Transverse colon (tissue), 3 donors: ENCODE measurements around the gene CCBE1.

Experiments
- POLR2A ChIP-seq: fragments of 450-650 bp; IDR thresholded peaks from one replicate; pipeline ENCODE4 v1.6.1; 2016; ENCODE audit warnings: antibody characterized with exemption, mild to moderate bottlenecking, moderate library complexity
- TF ChIP-seq, protein P1 (sequence below), 5 experiments: fragments of 200-600 bp in 3 of 5; fragments of 450-650 bp in 2 of 5; sonication (generic) in 3 of 5; IDR thresholded peaks; 1 replicate in 2 of 5; 2 replicates in 3 of 5; pipeline ENCODE4 v1.5.1; 2016 to 2017; ENCODE audit warnings: antibody characterized with exemption in 5 of 5, inconsistent platforms in 3 of 5, mild to moderate bottlenecking in 2 of 5, moderate library complexity in 1 of 5

DNA sequence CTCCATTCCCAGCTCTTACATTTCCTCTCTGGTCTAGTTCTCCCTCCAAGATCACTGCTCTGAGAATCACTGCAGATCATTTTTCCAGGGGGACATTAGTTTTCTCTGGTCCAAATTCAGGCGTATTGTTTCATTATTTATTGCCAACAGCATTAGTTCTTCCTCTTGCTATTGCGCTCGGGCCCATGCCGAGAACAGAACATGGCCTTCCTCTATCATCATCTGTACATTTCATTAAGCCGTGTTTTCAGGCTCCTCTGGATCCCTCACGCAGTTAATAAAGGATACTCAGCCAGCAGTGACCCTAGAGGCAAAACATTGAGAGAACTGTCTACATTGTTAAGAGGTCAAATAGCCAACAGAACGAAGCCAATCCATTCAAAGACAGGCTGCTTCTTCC lies 63.9 kb downstream of the CCBE1 start:
- TF ChIP-seq POLR2A, result no peak
- TF ChIP-seq, protein P1, sequence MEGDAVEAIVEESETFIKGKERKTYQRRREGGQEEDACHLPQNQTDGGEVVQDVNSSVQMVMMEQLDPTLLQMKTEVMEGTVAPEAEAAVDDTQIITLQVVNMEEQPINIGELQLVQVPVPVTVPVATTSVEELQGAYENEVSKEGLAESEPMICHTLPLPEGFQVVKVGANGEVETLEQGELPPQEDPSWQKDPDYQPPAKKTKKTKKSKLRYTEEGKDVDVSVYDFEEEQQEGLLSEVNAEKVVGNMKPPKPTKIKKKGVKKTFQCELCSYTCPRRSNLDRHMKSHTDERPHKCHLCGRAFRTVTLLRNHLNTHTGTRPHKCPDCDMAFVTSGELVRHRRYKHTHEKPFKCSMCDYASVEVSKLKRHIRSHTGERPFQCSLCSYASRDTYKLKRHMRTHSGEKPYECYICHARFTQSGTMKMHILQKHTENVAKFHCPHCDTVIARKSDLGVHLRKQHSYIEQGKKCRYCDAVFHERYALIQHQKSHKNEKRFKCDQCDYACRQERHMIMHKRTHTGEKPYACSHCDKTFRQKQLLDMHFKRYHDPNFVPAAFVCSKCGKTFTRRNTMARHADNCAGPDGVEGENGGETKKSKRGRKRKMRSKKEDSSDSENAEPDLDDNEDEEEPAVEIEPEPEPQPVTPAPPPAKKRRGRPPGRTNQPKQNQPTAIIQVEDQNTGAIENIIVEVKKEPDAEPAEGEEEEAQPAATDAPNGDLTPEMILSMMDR (IDR thresholded peaks at IDR 0.05), result no peak
